ENCODE measurements around the gene CCL24. TPM values are rescaled to one million over a fixed set of nuclear protein-coding genes. Genes with fewer than 3 reads are reported as not detected.

The CCL24 gene
- total RNA-seq, 1 donor from 2014 or later, result not detected

DNA sequence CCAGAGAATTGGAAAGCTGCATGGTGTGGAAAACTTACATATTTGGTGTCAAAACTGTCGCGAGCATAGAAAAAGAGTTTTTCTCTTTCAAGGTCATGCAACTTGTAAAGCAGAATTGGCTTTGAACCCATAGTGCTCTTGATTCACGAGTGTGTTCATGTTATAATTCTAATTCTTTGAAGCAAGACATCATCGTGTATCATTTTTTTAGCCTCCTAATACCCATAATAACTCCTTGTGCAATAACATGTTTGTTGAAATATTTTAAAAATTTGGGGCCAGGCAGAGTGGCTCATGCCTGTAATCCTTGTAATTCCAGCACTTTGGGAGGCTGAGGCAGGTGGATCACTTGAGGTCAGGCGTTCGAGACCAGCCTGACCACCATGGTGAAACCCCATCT lies 4.2 kb downstream of the CCL24 start:
- TF ChIP-seq CTCF (conservative IDR thresholded peaks at IDR 0.05; ENCODE audit: low read depth, low read length), result no peak
- H3K4me3 ChIP-seq (ENCODE audit: low read depth, low read length), result no peak overlapping the region
- DNase-seq (ENCODE audit: low read depth), result no peak

GRCh38 chr7:75808106-75808505 lies 5.5 kb downstream of the CCL24 start:
- H3K4me3 ChIP-seq (ENCODE audit: low read depth, low read length), result no peak overlapping the region
- DNase-seq (ENCODE audit: low read depth), result no peak
- no peak for TF ChIP-seq CTCF (conservative IDR thresholded peaks at IDR 0.05; ENCODE audit: low read depth, low read length)

DNA sequence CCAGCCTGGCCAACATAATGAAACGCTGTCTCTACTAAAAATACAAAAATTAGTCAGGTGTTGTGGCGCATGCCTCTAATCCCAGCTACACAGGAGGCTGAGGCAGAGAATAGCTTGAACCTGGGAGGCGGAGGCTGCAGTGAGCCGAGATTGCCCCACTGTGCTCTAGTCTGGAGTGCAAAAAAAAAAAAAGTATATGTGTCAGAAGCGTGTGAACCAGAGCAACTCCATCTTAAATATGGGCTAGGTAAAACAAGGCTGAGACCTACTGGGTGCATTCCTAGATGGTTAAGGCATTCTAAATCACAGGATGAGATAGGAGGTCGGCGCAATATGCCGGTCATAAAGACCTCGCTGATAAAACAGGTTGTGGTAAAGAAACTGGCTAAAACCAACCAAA lies 6.2 kb downstream of the CCL24 start:
- H3K4me3 ChIP-seq (ENCODE audit: low read depth, low read length), result no peak overlapping the region
- TF ChIP-seq CTCF (conservative IDR thresholded peaks at IDR 0.05; ENCODE audit: low read depth, low read length), result no peak
- no peak for DNase-seq (ENCODE audit: low read depth)

DNA sequence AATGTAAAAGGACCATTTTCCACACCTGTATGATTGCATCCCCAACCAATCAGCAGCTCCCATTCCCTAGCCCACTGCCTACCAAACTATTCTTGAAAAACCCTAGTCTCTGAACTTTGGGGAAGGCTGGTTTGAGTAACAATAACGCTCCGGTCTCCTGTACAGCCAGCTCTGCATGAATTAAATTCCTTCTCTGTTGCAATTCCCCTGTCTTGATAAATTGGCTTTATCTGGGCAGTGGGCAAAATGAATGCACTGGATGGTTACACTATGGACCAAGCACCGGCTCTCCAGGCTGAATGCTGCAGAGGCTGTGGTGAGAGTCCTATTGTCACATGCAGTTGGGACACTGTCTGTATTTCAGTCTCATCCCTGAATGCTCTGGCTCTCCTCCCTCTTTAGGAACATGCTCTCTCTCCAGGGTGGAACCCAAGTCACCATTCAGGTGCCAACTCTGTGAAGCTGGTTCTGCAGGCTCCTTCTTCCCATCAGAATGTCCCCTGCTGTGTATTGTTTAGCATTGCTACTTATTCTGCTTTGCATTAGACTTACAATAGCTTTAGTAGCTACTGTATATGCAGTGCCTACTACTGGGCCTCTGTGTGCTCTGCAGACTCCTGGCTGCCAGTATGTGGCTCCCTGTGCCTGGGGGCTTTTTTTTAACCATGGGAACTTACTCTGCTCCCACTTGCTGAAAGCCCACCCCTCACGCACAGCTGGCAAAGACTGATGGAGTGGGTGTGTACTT lies 6.9 kb downstream of the CCL24 start:
- DNase-seq (ENCODE audit: low read depth), result no peak
- no peak for TF ChIP-seq CTCF (conservative IDR thresholded peaks at IDR 0.05; ENCODE audit: low read depth, low read length)
- H3K4me3 ChIP-seq (ENCODE audit: low read depth, low read length), result no peak overlapping the region

- TF ChIP-seq CTCF (conservative IDR thresholded peaks at IDR 0.05; ENCODE audit: low read depth, low read length), result no peak
- H3K4me3 ChIP-seq (ENCODE audit: low read depth, low read length), result no peak overlapping the region
- DNase-seq (ENCODE audit: low read depth), result no peak
Observed at GRCh38 chr7:75804705-75805104, 8.9 kb downstream of the CCL24 start.

GRCh38 chr7:75804004-75804403 lies 9.6 kb downstream of the CCL24 start:
- DNase-seq (ENCODE audit: low read depth), result no peak
- TF ChIP-seq CTCF (conservative IDR thresholded peaks at IDR 0.05; ENCODE audit: low read depth, low read length), result no peak
- no peak overlapping the region for H3K4me3 ChIP-seq (ENCODE audit: low read depth, low read length)

- no peak overlapping the region for H3K4me3 ChIP-seq (ENCODE audit: low read depth, low read length)
- DNase-seq (ENCODE audit: low read depth), result no peak
- TF ChIP-seq CTCF (conservative IDR thresholded peaks at IDR 0.05; ENCODE audit: low read depth, low read length), result no peak
Observed at GRCh38 chr7:75802552-75802821, 11.1 kb downstream of the CCL24 start.

Data from epithelial cell of proximal tubule (primary cell).